HuH-7 (cell line): ENCODE data around the gene KCNN3.
A peak's percentile ranks its signal among the peaks of the same experiment; 100 is the strongest.

Source experiments
- DNase-seq: peaks from one replicate; pipeline ENCODE4 v3.0.0; 2011; ENCODE audit warnings: low spot score

The KCNN3 gene

DNA sequence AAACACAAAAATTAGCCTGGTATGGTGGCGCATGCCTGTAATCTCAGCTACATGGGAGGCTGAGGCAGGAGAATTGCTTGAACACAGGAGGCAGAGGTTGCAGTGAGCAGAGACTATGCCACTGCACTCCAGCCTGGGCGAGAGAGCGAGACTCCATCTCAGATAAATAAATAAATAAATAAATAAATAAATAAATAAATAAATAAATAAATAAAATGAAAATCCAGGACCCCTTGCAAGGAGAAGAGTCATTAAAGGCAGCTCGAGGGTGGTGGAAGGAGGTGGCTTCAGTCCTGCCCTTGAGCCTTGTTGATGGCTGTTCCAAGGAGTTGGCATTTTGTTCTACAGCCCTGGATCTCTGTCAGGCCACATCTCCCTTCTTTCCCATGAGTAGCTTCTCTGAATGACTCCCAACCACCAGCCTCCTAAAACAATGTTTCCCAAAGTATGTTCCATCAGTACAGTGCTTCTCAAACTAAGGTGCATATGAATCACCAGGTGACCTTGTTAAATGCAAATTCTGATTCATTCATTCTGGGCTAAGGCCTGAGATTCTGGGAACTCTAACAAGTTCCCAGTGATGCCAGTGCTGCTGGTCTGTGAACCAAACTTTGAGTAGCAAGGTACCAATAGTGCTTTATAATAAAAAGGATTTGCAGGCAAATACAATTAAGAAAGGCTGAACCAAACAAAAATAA lies 99.0 kb downstream of the KCNN3 start:
- DNase-seq: no peak

- DNase-seq: no peak
Observed at GRCh38 chr1:154769193-154769895, 100.7 kb downstream of the KCNN3 start.

GRCh38 chr1:154768456-154769125 lies 101.5 kb downstream of the KCNN3 start:
- DNase-seq: no peak

GRCh38 chr1:154767315-154768240 lies 102.5 kb downstream of the KCNN3 start:
- DNase-seq: no peak

DNA sequence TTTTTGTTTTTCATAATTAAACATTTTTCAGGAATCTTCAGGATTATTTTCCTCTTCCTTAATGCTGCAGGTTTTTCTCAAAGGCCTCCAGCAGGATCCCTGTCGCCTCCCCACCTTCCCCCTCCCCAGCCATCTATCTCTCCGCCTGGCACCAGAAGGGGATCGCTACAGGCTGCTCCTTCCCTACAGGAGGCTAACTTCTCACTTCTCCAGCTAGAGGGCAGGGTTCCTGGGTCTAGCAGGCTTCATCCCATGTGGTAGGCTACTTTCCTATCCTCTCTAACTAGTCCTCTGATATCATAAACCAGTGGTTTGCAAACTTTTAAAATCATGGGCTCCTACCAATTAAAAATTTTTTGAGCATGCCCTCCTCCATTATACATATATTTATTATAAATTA lies 104.1 kb downstream of the KCNN3 start:
- peak; percentile 78 for DNase-seq

GRCh38 chr1:154764773-154765172 lies 105.3 kb downstream of the KCNN3 start:
- no peak for DNase-seq

GRCh38 chr1:154764181-154764580 lies 105.9 kb downstream of the KCNN3 start:
- no peak for DNase-seq

- peak; percentile 91 for DNase-seq
Observed at GRCh38 chr1:154760469-154760933, 109.6 kb downstream of the KCNN3 start.

- no peak for DNase-seq
Observed at GRCh38 chr1:154759793-154760192, 110.3 kb downstream of the KCNN3 start.

DNA sequence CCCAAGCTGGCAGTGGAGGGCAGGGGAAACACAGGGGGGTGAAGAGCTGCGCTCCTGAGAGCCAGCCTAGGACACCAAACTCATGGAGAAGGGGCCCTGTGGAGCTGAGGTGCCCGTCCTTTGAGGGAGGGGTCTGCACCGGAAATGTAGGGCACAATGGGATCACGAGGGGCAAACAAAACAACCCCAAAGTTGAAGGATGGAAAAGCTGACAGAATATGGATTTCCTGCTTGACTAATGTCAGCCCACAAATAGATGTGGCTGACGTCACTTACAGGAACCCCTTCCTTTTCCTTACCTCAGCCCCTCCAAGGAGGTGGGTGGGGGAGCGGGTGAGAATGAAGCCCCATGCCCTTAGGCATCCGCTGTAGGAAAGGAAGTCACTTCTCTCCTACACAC lies 110.9 kb downstream of the KCNN3 start:
- no peak for DNase-seq

- no peak for DNase-seq
Observed at GRCh38 chr1:154758346-154758745, 111.7 kb downstream of the KCNN3 start.

- DNase-seq: no peak
Observed at GRCh38 chr1:154756793-154757548, 113.1 kb downstream of the KCNN3 start.

GRCh38 chr1:154755858-154756730 lies 114.0 kb downstream of the KCNN3 start:
- DNase-seq: no peak

- DNase-seq: no peak
Observed at GRCh38 chr1:154753426-154753825, 116.7 kb downstream of the KCNN3 start.

- no peak for DNase-seq
Observed at GRCh38 chr1:154752273-154753030, 117.6 kb downstream of the KCNN3 start.

GRCh38 chr1:154751690-154752089 lies 118.4 kb downstream of the KCNN3 start:
- DNase-seq: no peak

DNA sequence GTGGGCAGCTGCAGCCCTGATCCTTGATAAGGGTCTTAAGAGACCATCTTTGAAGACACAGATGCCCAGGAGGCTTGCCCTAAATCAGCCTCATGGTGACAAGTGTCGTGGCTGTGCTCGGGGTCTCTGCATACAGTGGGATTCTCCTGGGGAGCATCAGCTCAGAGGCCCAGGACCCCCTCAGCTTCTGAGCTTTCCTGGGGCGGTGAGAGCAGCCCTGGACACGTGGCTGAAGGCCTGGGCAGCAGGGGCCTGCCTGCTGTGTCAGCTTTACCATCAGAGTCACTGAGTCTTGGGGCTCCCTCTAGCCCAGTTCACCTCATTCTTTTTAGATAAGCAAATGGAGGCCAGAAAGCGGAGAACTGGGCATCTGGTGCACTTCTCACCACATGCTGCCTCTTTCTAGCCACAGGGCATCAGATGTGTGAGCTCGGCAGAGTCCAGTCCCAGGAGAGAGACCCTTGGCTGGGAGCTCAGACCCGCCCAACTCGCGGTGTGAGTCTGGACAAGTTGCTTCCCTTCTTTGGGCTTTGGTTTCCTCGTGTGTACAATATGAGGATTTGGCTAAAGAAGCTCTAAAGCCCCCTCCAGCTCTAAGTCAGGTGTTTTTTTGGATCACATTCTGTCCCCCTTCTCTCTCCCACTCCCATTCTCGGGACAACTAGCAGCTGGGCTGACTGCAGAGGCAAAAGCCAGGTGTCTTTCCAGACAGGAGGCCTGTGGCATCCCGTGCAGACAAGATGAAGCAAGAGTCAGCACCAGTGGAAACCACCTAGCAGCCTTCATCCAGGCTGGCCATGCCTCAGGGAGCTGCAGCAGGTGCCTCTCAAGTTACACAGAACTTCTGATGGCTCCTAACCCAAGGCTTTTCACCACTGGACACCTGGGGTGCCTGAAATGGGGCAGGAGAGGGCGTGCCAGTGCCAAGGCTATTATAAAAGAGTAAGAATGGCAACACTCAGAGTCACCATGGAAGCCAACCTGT lies 119.1 kb downstream of the KCNN3 start:
- DNase-seq: no peak

DNA sequence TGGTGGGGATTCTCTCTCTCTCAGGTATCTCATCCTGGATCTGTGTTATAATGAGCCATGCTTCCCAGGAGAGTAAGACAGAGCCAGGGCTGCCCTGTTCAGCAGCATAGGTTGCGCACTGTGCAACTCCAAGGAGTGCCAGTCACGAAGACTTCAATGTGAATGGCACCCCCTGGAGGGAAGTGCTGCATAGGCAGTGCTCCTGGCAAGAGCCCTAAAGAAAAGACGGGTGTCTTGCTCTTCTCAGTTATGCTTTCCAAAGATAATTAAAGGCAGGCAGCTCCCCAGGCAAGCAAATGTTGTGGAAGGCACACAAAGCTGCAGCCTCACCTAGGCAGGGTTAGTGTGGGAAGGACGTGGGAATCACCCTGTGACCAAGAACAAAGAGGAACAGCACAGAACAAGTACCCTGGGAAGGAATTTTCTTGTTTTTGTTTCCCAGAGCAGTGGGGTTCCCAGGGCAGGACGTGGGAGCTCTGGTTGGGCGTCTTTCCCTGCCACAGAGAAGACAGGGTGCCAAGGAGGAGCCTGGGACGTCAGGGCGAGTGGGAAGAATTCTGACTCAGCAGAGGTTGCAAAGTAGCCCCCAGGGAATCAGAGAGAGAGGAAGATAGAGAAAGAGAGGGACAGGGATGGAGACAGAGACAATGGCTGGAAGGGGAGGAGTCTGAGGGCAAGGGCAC lies 120.9 kb downstream of the KCNN3 start:
- peak; percentile 33 for DNase-seq
